Epidermal melanocyte (primary cell): ENCODE measurements around the gene CLIC3.
"Not testable (repeated sequence)": the region's sequence is repeated elsewhere in the genome, so short reads cannot be mapped to it uniquely, and the experiment has no call there.

Source experiments
- DNase-seq: peaks from one replicate; pipeline ENCODE4 v3.0.0; 2011; ENCODE audit warnings: low spot score; ENCODE audit not compliant: insufficient read length

Gene CLIC3

GRCh38 chr9:136996361-136997292 is at the start of gene CLIC3:
CLIC3 (minus strand) TSS chr9:136996568; CDS start chr9:136996543, 25 bp downstream.
- no peak for DNase-seq

GRCh38 chr9:137045294-137046087 is 49.1 kb upstream of the CLIC3 start:
- no peak for DNase-seq

- DNase-seq: no peak
Observed at GRCh38 chr9:137044502-137045177, 48.3 kb upstream of the CLIC3 start.

GRCh38 chr9:137044037-137044436 is 47.7 kb upstream of the CLIC3 start:
- DNase-seq: no peak

- no peak for DNase-seq
Observed at GRCh38 chr9:137042751-137043727, 46.7 kb upstream of the CLIC3 start.

GRCh38 chr9:137041124-137041523 is 44.8 kb upstream of the CLIC3 start:
- DNase-seq: no peak

- no peak for DNase-seq
Observed at GRCh38 chr9:137040568-137040967, 44.2 kb upstream of the CLIC3 start.

- DNase-seq: no peak
Observed at GRCh38 chr9:137039611-137040366, 43.4 kb upstream of the CLIC3 start.

GRCh38 chr9:137038916-137039315 is 42.5 kb upstream of the CLIC3 start:
- DNase-seq: no peak

- no peak for DNase-seq
Observed at GRCh38 chr9:137037483-137037882, 41.1 kb upstream of the CLIC3 start.

- no peak for DNase-seq
Observed at GRCh38 chr9:137037035-137037434, 40.7 kb upstream of the CLIC3 start.

GRCh38 chr9:137035937-137036336 is 39.6 kb upstream of the CLIC3 start:
- no peak for DNase-seq

GRCh38 chr9:137035507-137035834 is 39.1 kb upstream of the CLIC3 start:
- no peak for DNase-seq

- peak; percentile 97 for DNase-seq
Observed at GRCh38 chr9:137034709-137035506, 38.5 kb upstream of the CLIC3 start.

GRCh38 chr9:137034039-137034708 is 37.8 kb upstream of the CLIC3 start:
- no peak for DNase-seq

GRCh38 chr9:137033481-137033880 is 37.1 kb upstream of the CLIC3 start:
- not testable (repeated sequence) for DNase-seq

GRCh38 chr9:137032858-137033257 is 36.5 kb upstream of the CLIC3 start:
- no peak for DNase-seq

- no peak for DNase-seq
Observed at GRCh38 chr9:137031904-137032640, 35.7 kb upstream of the CLIC3 start, which contains the start of gene FUT7. FUT7 (minus strand) TSS chr9:137032088; CDS start chr9:137031991, 97 bp downstream.
